ENCODE results near the gene CEL.

DNA sequence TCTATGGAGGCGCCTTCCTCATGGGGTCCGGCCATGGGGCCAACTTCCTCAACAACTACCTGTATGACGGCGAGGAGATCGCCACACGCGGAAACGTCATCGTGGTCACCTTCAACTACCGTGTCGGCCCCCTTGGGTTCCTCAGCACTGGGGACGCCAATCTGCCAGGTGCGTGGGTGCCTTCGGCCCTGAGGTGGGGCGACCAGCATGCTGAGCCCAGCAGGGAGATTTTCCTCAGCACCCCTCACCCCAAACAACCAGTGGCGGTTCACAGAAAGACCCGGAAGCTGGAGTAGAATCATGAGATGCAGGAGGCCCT is 3.2 kb downstream of the CEL start:
- no peak for TF ChIP-seq CTCF (IDR thresholded peaks at IDR 0.05; ENCODE audit: low read depth, low read length)
- no peak for TF ChIP-seq POLR2A (IDR thresholded peaks at IDR 0.05; ENCODE audit: extremely low read depth, insufficient read length)
